K562 (cell line): ENCODE data around the gene CUTA. TPM values are rescaled to one million over a fixed set of nuclear protein-coding genes. Genes with fewer than 3 reads are reported as not detected.

Experiments used
- ATF6 ChIP-seq: sonication (generic); formaldehyde crosslinking; IDR thresholded peaks from 2 replicates; pipeline ENCODE4 v1.4.0; 2020; ENCODE audit warnings: mild to moderate bottlenecking, missing genetic modification reagents
- BACH1 ChIP-seq: fragments of 200-800 bp; sonication (Bioruptor generic); IDR thresholded peaks from 2 replicates; pipeline ENCODE4 v1.6.1; 2016; ENCODE audit warnings: missing genetic modification characterization, missing compliant biosample characterization
- CLOCK ChIP-seq: fragments of 250-450 bp; sonication (Bioruptor Pico); IDR thresholded peaks from 2 replicates; pipeline ENCODE4 v1.4.0; 2020; ENCODE audit warnings: mild to moderate bottlenecking, moderate library complexity, borderline replicate concordance
- COPS2 ChIP-seq: fragments of 450-650 bp; conservative IDR thresholded peaks from 2 replicates; pipeline ENCODE4 v1.6.1; 2016; ENCODE audit warnings: mild to moderate bottlenecking, moderate library complexity
- MEF2A ChIP-seq: IDR thresholded peaks from 2 replicates; pipeline ENCODE4 v1.6.1; 2011; ENCODE audit warnings: low read depth, mild to moderate bottlenecking, low read length, moderate library complexity; ENCODE audit not compliant: control insufficient read depth
- MLLT1 ChIP-seq, 2 experiments: fragments of 450-650 bp; IDR thresholded peaks; 2 replicates each; pipeline ENCODE4 v1.6.1; 2016
- MYC ChIP-seq, 2 experiments: fragments of 250-450 bp in 1 of 2; sonication (Bioruptor Pico) in 1 of 2; IDR thresholded peaks; 2 replicates each; pipeline versions ENCODE4 v1.5.1 to v1.6.1; 2012 to 2021; ENCODE audit warnings: low read depth in 2 of 2, borderline replicate concordance in 1 of 2, improper control_type of control experiment in 1 of 2, low read length in 1 of 2, mild to moderate bottlenecking in 1 of 2, moderate library complexity in 1 of 2
- NR2C2 ChIP-seq, 2 experiments: fragments of 200-800 bp in 1 of 2; sonication (Bioruptor generic) in 1 of 2; sonication (generic) in 1 of 2; formaldehyde crosslinking in 1 of 2; IDR thresholded peaks; 2 replicates each; pipeline versions ENCODE4 v1.6.1 to v1.8.0; 2016 to 2022; ENCODE audit warnings: mild to moderate bottlenecking in 1 of 2, missing compliant biosample characterization in 1 of 2, missing genetic modification characterization in 1 of 2, missing genetic modification reagents in 1 of 2
- PBX2 ChIP-seq, 2 experiments: IDR thresholded peaks in 1 of 2; conservative IDR thresholded peaks in 1 of 2; 2 replicates each; pipeline ENCODE4 v1.6.1; 2016; ENCODE audit warnings: low read depth in 2 of 2, mild to moderate bottlenecking in 1 of 2, missing compliant biosample characterization in 1 of 2, missing genetic modification characterization in 1 of 2, moderate library complexity in 1 of 2
- RAD21 ChIP-seq, 2 experiments: fragments of 250-450 bp in 1 of 2; fragments of 450-650 bp in 1 of 2; sonication (Bioruptor Pico) in 1 of 2; formaldehyde crosslinking in 1 of 2; IDR thresholded peaks in 1 of 2; conservative IDR thresholded peaks in 1 of 2; 2 replicates each; pipeline versions ENCODE4 v1.4.0 to v1.8.0; 2020 to 2022; ENCODE audit warnings: mild to moderate bottlenecking in 2 of 2, moderate library complexity in 1 of 2
- RUNX1 ChIP-seq: sonication (generic); IDR thresholded peaks from 2 replicates; pipeline ENCODE4 v1.6.1; 2016; ENCODE audit warnings: antibody characterized with exemption, low read depth
- SREBF1 ChIP-seq: fragments of 150-350 bp; IDR thresholded peaks from 2 replicates; pipeline ENCODE4 v1.6.1; 2014; ENCODE audit warnings: antibody characterized with exemption, low read depth, low read length, borderline replicate concordance
- SRSF7 ChIP-seq: fragments of 200-400 bp; formaldehyde crosslinking; optimal IDR thresholded peaks from 2 replicates; pipeline ENCODE3; 2017; ENCODE audit warnings: mild to moderate bottlenecking, low read depth, low read length
- XRCC5 ChIP-seq: fragments of 200-400 bp; formaldehyde crosslinking; IDR thresholded peaks from 2 replicates; pipeline ENCODE4 v1.6.1; 2017; ENCODE audit warnings: low read depth, mild to moderate bottlenecking, low read length
- ZNF444 ChIP-seq: fragments of 250-450 bp; sonication (Bioruptor Pico); IDR thresholded peaks from 2 replicates; pipeline ENCODE4 v1.4.0; 2020; ENCODE audit warnings: mild to moderate bottlenecking, moderate library complexity
- polyA plus RNA-seq, 8 experiments: library from polyadenylated mRNA; depleted of rRNA in 4 of 8; stranded (reverse) in 5 of 8; unstranded in 3 of 8; fragments of >200 nt; fragmentation: Nextera tagmentation in 2 of 8; fragmentation: Illumina TruSeq in 1 of 8; extraction: Ambion mirVana in 2 of 8; extraction: Trizol in 1 of 8; gene quantifications; 2 replicates each; pipeline versions ENCODE4 v1.2.1 to v1.2.3, GENCODE V29; 2011 to 2014; ENCODE audit warnings: inconsistent platforms in 1 of 8, missing spikeins in 1 of 8
- total RNA-seq, 7 experiments: library from RNA; depleted of rRNA in 6 of 7; stranded (reverse); fragments of >200 nt in 6 of 7; fragmentation: Illumina TruSeq in 2 of 7; extraction: Trizol in 2 of 7; gene quantifications; 2 replicates each; pipeline versions ENCODE4 v1.2.1 to v1.2.3, GENCODE V29; 2011 to 2021; ENCODE audit warnings: low replicate concordance in 1 of 7

Gene CUTA
- total and polyA plus RNA-seq, 9 of the 15 experiments (the other 6 are each of a cell fraction or from before 2014, with no cell fraction given), result 166 to 682 (median 310) TPM

GRCh38 chr6:33410050-33410710 lies 7.7 kb downstream of the CUTA start (continued):
- no peak for TF ChIP-seq NR2C2 (CRISPR knock-in tag; IDR thresholded peaks at IDR 0.05)
- TF ChIP-seq NR2C2 (tag; IDR thresholded peaks at IDR 0.05), result no peak; the same call in 1 of the 2 replicates
- no peak for TF ChIP-seq XRCC5
- no peak for TF ChIP-seq CLOCK (CRISPR knock-in tag)
- peak; percentile 49 for TF ChIP-seq RUNX1
- 0 out of 4 replicates have a peak, but pooled peaks of 1 of the 2 experiments have one; percentile 21 for TF ChIP-seq MLLT1 (IDR thresholded peaks at IDR 0.05)
- no peak for TF ChIP-seq PBX2 (CRISPR knock-in tag; IDR thresholded peaks at IDR 0.05; ENCODE audit: low read depth)
- TF ChIP-seq PBX2 (tag; conservative IDR thresholded peaks at IDR 0.05; ENCODE audit: low read depth), result no peak
- no peak for TF ChIP-seq ZNF444 (CRISPR knock-in tag)
- no peak for TF ChIP-seq BACH1 (tag)
- TF ChIP-seq ATF6 (CRISPR knock-in tag), result peak; percentile 97; the same call in 1 of the 2 replicates
- TF ChIP-seq SREBF1, result 0 out of 2 replicates have a peak, but pooled peaks have one; percentile 70
- TF ChIP-seq MYC (IDR thresholded peaks at IDR 0.05; ENCODE audit: low read depth, low read length), result peak; percentile 87
- TF ChIP-seq MYC (CRISPR knock-in tag; IDR thresholded peaks at IDR 0.05; ENCODE audit: borderline replicate concordance, low read depth), result peak; percentile 81
- TF ChIP-seq RAD21 (CRISPR knock-in tag; conservative IDR thresholded peaks at IDR 0.05 in 1 of 2, IDR thresholded peaks at IDR 0.05 in 1 of 2), result 0 out of 4 replicates have a peak, but pooled peaks of 1 of the 2 experiments have one; percentile 8
- TF ChIP-seq SRSF7, result no peak
- no peak for TF ChIP-seq COPS2
- no peak for TF ChIP-seq MEF2A
